IPS-15b (cell line): ENCODE data around the gene PIGH.

Experiments used
- H3K27me3 ChIP-seq: one replicate; pipeline ENCODE4 v1.6.1; 2013; ENCODE audit warnings: low read length; ENCODE audit not compliant: control insufficient read depth, insufficient read depth
- H3K36me3 ChIP-seq: one replicate; pipeline ENCODE4 v1.6.1; 2013; ENCODE audit warnings: low read length; ENCODE audit not compliant: control insufficient read depth, insufficient read depth
- H3K4me1 ChIP-seq: one replicate; pipeline ENCODE4 v1.6.1; 2013; ENCODE audit warnings: mild to moderate bottlenecking, low read length; ENCODE audit not compliant: control insufficient read depth, insufficient read depth
- H3K4me3 ChIP-seq: one replicate; pipeline ENCODE4 v1.5.1; 2013; ENCODE audit warnings: low read depth, low read length
- H3K9ac ChIP-seq: one replicate; pipeline ENCODE4 v1.6.1; 2013; ENCODE audit warnings: low read depth, mild to moderate bottlenecking, low read length
- H3K9me3 ChIP-seq: one replicate; pipeline ENCODE4 v1.6.1; 2013; ENCODE audit warnings: mild to moderate bottlenecking, low read length; ENCODE audit not compliant: control insufficient read depth, insufficient read depth

PIGH gene

GRCh38 chr14:67572608-67573007 is 27.5 kb downstream of the PIGH start:
- H3K4me3 ChIP-seq = no peak overlapping the region
- no peaks in the 10 kb centered on the region for H3K27me3 ChIP-seq
- no peaks in the 10 kb centered on the region for H3K4me1 ChIP-seq
- no peaks in the 10 kb centered on the region for H3K9me3 ChIP-seq
- peaks cover 3% of the 10 kb centered on the region for H3K36me3 ChIP-seq
- H3K9ac ChIP-seq = no peak overlapping the region

DNA sequence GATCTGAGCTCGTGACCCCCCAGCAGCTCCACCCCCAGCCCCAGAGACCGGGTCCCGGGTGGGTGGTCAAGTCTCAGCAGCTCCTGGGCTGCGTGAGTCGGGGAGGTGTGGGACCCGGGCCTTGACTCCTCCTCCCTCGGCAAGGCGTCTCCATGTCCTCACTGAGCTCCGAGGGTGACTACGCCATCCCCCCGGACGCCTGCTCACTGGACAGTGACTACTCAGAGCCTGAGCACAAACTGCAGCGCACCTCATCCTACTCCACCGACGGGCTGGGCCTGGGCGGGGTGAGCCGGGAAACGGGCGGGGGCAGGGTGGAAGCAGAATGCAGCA is 28.1 kb downstream of the PIGH start:
- Histone ChIP-seq H3K4me3 (no peak overlapping the region), H3K36me3 (peaks cover 3% of the 10 kb centered on the region), H3K9me3 (no peaks in the 10 kb centered on the region), H3K27me3 (no peaks in the 10 kb centered on the region), H3K9ac (no peak overlapping the region), H3K4me1 (no peaks in the 10 kb centered on the region)

- Histone ChIP-seq H3K9ac (no peak overlapping the region), H3K36me3 (peaks cover 3% of the 10 kb centered on the region), H3K4me1 (no peaks in the 10 kb centered on the region), H3K4me3 (no peak overlapping the region), H3K27me3 (no peaks in the 10 kb centered on the region), H3K9me3 (no peaks in the 10 kb centered on the region)
Observed at GRCh38 chr14:67571275-67571990, 28.6 kb downstream of the PIGH start.

GRCh38 chr14:67570453-67570852 is 29.6 kb downstream of the PIGH start:
- Histone ChIP-seq H3K9ac (no peak overlapping the region), H3K36me3 (peaks cover 3% of the 10 kb centered on the region), H3K9me3 (no peaks in the 10 kb centered on the region), H3K27me3 (no peaks in the 10 kb centered on the region), H3K4me1 (no peaks in the 10 kb centered on the region), H3K4me3 (no peak overlapping the region)

- Histone ChIP-seq H3K4me1 (no peaks in the 10 kb centered on the region), H3K36me3 (peaks cover 2% of the 10 kb centered on the region), H3K27me3 (no peaks in the 10 kb centered on the region), H3K9ac (no peak overlapping the region), H3K4me3 (no peak overlapping the region), H3K9me3 (no peaks in the 10 kb centered on the region)
Observed at GRCh38 chr14:67569651-67570290, 30.3 kb downstream of the PIGH start.

- Histone ChIP-seq H3K4me3 (no peak overlapping the region), H3K36me3 (no peaks in the 10 kb centered on the region), H3K27me3 (no peaks in the 10 kb centered on the region), H3K9me3 (no peaks in the 10 kb centered on the region), H3K4me1 (no peaks in the 10 kb centered on the region), H3K9ac (no peak overlapping the region)
Observed at GRCh38 chr14:67569011-67569650, 30.9 kb downstream of the PIGH start.

GRCh38 chr14:67567654-67568053 is 32.4 kb downstream of the PIGH start:
- H3K4me3 ChIP-seq = no peak overlapping the region
- H3K9me3 ChIP-seq = no peaks in the 10 kb centered on the region
- no peaks in the 10 kb centered on the region for H3K36me3 ChIP-seq
- H3K9ac ChIP-seq = no peak overlapping the region
- H3K27me3 ChIP-seq = no peaks in the 10 kb centered on the region
- no peaks in the 10 kb centered on the region for H3K4me1 ChIP-seq

GRCh38 chr14:67566908-67567307 is 33.2 kb downstream of the PIGH start:
- H3K9ac ChIP-seq = no peak overlapping the region
- no peaks in the 10 kb centered on the region for H3K9me3 ChIP-seq
- no peak overlapping the region for H3K4me3 ChIP-seq
- no peaks in the 10 kb centered on the region for H3K4me1 ChIP-seq
- H3K27me3 ChIP-seq = no peaks in the 10 kb centered on the region
- H3K36me3 ChIP-seq = no peaks in the 10 kb centered on the region

DNA sequence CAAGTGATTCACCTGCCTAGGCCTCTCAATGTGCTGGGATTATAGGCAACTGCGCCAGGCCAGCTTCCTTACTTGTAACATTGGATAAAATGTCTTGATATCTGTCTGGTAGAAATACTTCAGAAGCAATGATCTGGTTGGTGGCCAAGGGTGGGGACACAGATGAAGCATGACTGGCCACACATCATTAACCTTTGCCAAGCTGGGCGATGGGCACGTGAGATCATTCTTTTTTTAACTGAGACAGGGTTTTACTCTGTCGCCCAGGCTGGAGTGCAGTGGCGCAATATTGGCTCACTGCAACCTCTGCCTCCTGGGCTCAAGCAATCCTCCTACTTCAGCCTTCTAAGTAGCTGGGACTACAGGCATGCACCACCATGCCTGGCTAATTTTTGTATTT is 35.8 kb downstream of the PIGH start:
- H3K9ac ChIP-seq = no peak overlapping the region
- H3K4me3 ChIP-seq = no peak overlapping the region
- no peaks in the 10 kb centered on the region for H3K4me1 ChIP-seq
- H3K36me3 ChIP-seq = peaks cover 4% of the 10 kb centered on the region
- no peaks in the 10 kb centered on the region for H3K9me3 ChIP-seq
- H3K27me3 ChIP-seq = no peaks in the 10 kb centered on the region

GRCh38 chr14:67562776-67563150 is 37.3 kb downstream of the PIGH start:
- Histone ChIP-seq H3K36me3 (peaks cover 4% of the 10 kb centered on the region), H3K9me3 (no peaks in the 10 kb centered on the region), H3K27me3 (no peaks in the 10 kb centered on the region), H3K9ac (no peak overlapping the region), H3K4me1 (no peaks in the 10 kb centered on the region), H3K4me3 (no peak overlapping the region)

- no peaks in the 10 kb centered on the region for H3K9me3 ChIP-seq
- H3K36me3 ChIP-seq = peaks cover 4% of the 10 kb centered on the region
- H3K9ac ChIP-seq = no peak overlapping the region
- H3K4me3 ChIP-seq = no peak overlapping the region
- H3K4me1 ChIP-seq = no peaks in the 10 kb centered on the region
- H3K27me3 ChIP-seq = no peaks in the 10 kb centered on the region
Observed at GRCh38 chr14:67562025-67562775, 37.9 kb downstream of the PIGH start.
